B cell (primary cell): ENCODE measurements around the gene ATAD1.

ENCODE experiments used
- CTCF ChIP-seq: fragments of 200-600 bp; IDR thresholded peaks from one replicate; pipeline ENCODE4 v1.8.0; 2022; ENCODE audit warnings: antibody characterized with exemption, mild to moderate bottlenecking
- EZH2 ChIP-seq: IDR thresholded peaks from 2 replicates; pipeline ENCODE4 v1.6.1; 2012; ENCODE audit warnings: borderline replicate concordance, low read depth, mild to moderate bottlenecking, moderate library complexity, low read length; ENCODE audit not compliant: insufficient read depth, poor library complexity, severe bottlenecking

- no peak for TF ChIP-seq CTCF
- no peak for TF ChIP-seq EZH2
Measured at GRCh38 chr10:87799860-87800259, 18.2 kb downstream of the ATAD1 start.
